ENCODE results near the gene BLID.

Gene BLID

GRCh38 chr11:122138744-122139594 lies 23.0 kb upstream of the BLID start:
- DNase-seq: peak; percentile 64

- no peak for DNase-seq
Measured at GRCh38 chr11:122137078-122137793, 21.2 kb upstream of the BLID start.

DNA sequence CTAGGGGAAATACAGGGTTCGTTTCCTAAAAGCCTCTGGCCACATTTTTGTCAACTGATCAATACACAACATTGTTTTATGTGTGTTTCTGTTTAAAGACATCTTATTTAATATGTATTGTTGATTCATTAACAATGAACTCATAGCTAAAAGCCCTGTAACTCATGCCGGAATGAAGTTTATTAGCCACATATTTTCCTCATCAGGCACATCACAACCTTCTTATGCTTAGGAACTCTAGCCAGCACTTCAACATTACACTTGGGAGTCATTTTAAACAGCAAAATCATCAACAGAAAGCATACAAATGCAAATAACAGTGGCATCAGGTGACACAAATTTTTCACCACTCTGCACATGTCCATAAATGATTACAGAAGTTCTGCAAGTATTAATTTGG lies 15.1 kb upstream of the BLID start:
- no peak for DNase-seq

DNA sequence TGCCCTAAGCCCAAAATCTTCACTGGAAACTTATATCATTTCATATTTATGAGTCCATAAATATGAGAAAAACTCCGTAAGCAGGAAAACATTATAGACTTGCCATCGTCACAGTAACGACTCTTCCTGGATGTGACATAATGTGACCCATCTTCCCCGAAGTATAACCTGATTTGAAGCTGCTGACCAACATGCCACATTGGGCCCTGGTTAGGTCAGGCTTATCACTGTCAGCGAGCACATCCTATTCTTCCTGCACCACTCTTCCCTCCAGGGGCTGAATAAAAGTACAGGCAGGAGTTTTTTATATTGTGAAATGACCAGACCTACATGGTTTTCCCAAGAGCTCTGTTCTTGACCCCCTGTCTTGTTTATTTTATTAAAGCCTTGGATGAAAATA lies 12.1 kb upstream of the BLID start:
- DNase-seq: no peak

GRCh38 chr11:122127020-122127419 lies 11.0 kb upstream of the BLID start:
- no peak for DNase-seq

DNA sequence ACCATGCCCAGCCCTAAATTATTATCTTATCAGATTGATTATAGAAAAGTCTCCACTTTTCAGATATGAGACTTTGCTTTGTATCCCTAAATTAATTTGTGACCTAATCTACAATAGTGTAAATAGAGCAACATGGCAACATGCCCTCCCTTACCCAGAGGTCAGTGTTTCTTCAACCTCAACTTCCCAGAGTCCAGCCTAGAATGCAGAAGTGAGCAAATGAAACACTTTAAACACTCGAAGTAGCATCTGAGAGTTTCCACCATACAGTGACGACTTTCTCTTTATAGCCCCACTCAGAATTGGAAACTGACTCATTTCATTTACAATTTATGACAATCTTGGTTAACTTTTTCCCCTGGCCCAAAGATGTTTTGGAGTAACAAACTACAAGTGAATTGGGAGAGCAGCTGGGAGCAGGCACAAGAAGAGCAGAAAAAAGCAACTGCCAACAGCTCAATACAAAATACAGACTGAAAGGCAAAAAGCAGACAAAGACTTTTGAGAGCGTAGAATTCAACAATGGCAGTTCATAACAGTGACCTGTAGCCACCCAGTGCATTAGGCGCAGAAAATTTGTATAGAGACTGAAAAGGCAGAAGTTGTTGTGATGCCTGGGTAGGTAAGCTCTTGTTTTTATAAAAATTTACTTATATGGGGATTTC lies 10.1 kb upstream of the BLID start:
- DNase-seq: no peak

DNA sequence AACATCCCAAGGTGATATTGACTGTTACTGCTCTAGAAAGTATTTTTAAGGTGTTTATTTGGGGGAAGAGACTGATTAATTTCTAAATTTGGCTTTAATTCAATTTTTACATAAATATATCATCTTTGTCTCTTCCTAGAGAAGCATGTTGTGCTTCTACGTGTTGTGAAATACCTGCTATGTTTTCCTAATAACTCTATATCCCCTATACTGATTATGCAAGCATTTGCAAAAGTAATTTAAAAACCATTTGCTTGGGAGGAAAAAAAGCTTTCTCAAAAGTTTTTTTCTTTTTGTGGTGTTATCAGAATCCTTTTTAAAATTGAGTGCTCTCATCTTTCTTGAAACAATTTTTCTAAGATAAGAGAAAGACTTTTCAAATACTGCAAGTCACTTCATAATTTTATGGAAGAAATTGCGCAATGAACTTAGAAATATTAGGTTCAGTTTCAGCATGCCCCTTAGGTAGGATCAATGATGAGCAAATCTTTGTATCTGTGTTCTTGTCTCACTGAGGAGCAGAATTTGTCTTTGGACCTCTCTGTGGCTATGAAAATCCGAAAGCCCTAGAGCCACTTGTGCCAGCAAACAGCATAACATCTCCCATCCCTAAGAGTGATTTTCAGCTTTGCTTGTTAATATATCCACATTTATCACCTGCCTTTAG lies 7.4 kb upstream of the BLID start:
- DNase-seq: no peak

DNA sequence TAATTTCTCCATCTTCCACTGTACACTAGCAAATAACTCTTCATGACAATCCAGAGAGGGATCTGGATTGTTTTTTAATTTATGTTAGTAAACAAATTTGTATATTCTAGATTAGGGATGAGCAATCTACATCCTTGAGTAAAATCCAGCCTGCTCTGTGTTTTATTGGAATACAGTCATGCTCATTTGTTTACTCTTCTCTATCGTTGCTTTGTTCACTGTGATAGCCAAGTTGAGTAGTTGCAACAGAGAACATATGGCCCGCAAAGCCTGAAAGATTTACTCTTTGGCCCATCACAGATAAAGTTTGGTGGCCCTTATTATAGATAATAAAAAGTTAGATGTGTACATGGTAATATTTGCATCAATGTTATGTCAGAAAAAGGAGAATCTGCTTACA lies 6.2 kb upstream of the BLID start:
- no peak for DNase-seq

- no peak for DNase-seq
Measured at GRCh38 chr11:122120096-122120495, 4.1 kb upstream of the BLID start.

DNA sequence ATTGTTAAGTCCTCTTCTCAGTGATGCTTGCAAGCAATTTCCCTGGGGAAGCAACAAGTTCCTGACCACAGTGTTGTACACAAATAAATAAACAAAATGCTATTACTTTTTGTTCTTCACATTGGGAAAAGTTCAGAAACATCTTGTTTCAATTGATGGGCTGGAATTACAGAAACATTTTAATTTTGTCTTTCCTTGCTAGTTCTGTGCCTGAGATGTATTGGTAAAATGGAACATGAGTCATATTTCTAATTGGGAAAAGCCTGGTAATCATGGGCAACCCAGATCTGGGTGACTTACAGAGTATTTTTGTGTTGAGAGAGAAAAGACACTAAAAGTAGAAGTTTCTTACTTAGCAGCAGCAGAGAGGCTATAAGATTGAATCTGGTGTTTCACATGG lies 576 bp upstream of the BLID start:
- DNase-seq: no peak

DNA sequence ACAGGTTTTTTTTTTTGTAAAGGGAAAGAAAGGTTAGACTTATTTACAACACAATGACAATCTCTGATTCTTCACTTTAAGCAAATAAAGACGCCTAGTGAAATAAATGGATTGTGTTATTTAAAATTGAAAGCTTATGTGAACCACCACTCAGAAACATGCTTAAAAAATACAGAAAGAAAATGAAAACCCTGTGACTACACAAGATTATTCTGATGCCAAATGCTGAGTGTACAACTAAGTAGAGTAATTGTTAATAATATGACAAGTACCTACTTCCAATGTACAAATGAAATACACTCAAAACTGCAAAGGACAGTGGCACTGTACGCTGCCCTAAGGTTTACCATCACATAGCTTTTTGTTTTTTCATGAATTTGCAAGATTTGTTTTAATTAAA lies 1.0 kb downstream of the BLID start:
- no peak for DNase-seq

DNA sequence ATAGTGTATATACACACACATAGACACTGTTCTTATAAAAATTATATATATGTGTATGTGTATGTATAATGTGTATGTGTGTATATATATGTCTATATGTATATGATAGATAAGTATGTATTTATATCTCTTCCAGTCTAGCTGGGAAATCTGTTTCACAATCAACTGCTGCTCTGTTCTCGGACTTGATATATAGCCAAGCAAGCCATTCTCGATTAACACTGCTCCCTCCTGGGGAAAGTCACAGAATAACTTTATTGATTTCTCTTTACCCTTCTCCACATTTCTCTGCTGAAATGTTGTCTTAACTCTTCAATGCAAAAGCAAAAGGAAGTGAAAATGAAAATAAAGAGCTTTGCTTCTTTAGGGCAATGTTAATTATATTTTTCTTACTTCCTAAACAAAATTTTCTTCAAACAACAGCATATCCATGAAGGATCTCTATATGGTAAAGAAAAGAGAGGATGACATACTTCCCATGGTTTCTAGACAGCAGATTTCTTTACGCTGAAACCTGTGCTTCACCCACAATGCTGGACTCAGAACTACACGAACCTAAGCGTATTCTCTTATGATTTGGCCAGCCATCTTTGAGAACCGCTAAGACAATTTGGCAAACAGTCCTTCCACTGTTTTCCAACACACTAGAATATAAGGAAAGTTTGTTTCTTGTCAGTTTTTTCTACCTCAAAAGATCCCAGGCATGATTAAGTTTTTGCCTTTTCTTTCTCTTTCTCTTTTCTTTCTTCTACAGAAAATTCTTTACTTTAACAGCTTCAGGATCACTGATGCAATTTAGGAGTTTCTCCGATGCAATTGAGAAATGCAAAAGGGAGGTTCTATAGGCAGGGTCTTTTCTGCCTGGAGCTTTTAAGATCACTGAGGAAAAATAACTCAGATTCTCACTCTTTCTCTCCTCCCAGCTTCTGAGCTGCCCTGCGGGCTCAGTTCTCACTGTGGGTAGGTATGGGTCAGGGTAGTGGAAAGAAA lies 1.9 kb downstream of the BLID start:
- no peak for DNase-seq

- DNase-seq: no peak
Measured at GRCh38 chr11:122112470-122113365, 3.3 kb downstream of the BLID start.

- no peak for DNase-seq
Measured at GRCh38 chr11:122109932-122110331, 6.1 kb downstream of the BLID start.

- no peak for DNase-seq
Measured at GRCh38 chr11:122108828-122109227, 7.2 kb downstream of the BLID start.

GRCh38 chr11:122108192-122108799 lies 7.7 kb downstream of the BLID start:
- DNase-seq: peak; percentile 37

- DNase-seq: no peak
Measured at GRCh38 chr11:122107566-122107965, 8.4 kb downstream of the BLID start.

DNA sequence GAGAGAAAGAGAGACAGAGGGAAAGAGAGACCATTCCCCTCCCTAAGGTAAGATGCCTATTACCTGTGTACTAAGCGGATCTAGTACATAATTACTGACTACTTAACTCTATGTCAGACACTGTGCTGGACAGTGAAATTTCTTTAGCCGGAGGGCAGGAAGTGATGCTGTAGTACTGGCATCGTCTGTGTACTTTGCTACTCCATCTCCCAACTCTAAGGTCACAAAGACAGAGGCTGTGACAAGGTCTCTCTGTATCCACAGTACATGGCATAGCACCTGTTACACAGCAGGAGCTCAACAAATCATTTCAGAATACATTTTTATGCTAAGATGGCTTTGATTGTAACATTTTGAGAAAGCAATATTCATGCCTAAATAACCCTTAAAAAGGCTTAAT lies 9.0 kb downstream of the BLID start:
- no peak for DNase-seq

- peak; percentile 82 for DNase-seq
Measured at GRCh38 chr11:122105044-122105758, 10.8 kb downstream of the BLID start.

GRCh38 chr11:122104341-122104740 lies 11.7 kb downstream of the BLID start:
- no peak for DNase-seq
